CD4-positive, alpha-beta T cell treated with Interleukin-10 for 1 hour (primary cell): ENCODE results near the gene ACTL6B.
A peak's percentile ranks its signal among the peaks of the same experiment; 100 is the strongest.

ENCODE experiments used
- DNase-seq: peaks from one replicate; pipeline ENCODE4 v3.0.0-alpha.2; 2020

Gene ACTL6B

GRCh38 chr7:100683659-100684533 is 27.6 kb upstream of the ACTL6B start:
- DNase-seq, result no peak

GRCh38 chr7:100682991-100683658 is 26.9 kb upstream of the ACTL6B start:
- DNase-seq, result no peak

GRCh38 chr7:100682228-100682741 is 26.0 kb upstream of the ACTL6B start:
- DNase-seq, result no peak

- DNase-seq, result peak; percentile 13
These were observed 25.4 kb upstream of the ACTL6B start for GRCh38 chr7:100681491-100682227.

GRCh38 chr7:100680576-100681271 is 24.5 kb upstream of the ACTL6B start:
- peak; percentile 28 for DNase-seq

- DNase-seq, result peak; percentile 37
These were observed 23.8 kb upstream of the ACTL6B start for GRCh38 chr7:100679927-100680575.

GRCh38 chr7:100679129-100679926 is 23.1 kb upstream of the ACTL6B start:
- DNase-seq, result no peak

GRCh38 chr7:100678291-100678984 is 22.2 kb upstream of the ACTL6B start:
- peak; percentile 20 for DNase-seq

- peak; percentile 16 for DNase-seq
These were observed 21.3 kb upstream of the ACTL6B start for GRCh38 chr7:100677308-100678267.

- DNase-seq, result peak; percentile 14
These were observed 20.5 kb upstream of the ACTL6B start for GRCh38 chr7:100676501-100677306.

- peak; percentile 96 for DNase-seq
These were observed 19.5 kb upstream of the ACTL6B start for GRCh38 chr7:100675581-100676350.

- DNase-seq, result no peak
These were observed 18.8 kb upstream of the ACTL6B start for GRCh38 chr7:100675105-100675451.

- peak; percentile 32 for DNase-seq
These were observed 18.3 kb upstream of the ACTL6B start for GRCh38 chr7:100674411-100675104.

- peak; percentile 58 for DNase-seq
These were observed 17.7 kb upstream of the ACTL6B start for GRCh38 chr7:100673942-100674410.

- DNase-seq, result peak; percentile 99
These were observed 17.2 kb upstream of the ACTL6B start, which contains the start of gene GNB2 for GRCh38 chr7:100673302-100673941. TSS of gene GNB2 (plus strand) at chr7:100673740. CDS start at chr7:100676266, 2,526 bp downstream.
